ENCODE measurements around the gene EFHC1. TPM values are rescaled to one million over a fixed set of nuclear protein-coding genes. Genes with fewer than 3 reads are reported as not detected.

Gene EFHC1
- total RNA-seq, 1 donor from 2014 or later = 23.2 TPM

DNA sequence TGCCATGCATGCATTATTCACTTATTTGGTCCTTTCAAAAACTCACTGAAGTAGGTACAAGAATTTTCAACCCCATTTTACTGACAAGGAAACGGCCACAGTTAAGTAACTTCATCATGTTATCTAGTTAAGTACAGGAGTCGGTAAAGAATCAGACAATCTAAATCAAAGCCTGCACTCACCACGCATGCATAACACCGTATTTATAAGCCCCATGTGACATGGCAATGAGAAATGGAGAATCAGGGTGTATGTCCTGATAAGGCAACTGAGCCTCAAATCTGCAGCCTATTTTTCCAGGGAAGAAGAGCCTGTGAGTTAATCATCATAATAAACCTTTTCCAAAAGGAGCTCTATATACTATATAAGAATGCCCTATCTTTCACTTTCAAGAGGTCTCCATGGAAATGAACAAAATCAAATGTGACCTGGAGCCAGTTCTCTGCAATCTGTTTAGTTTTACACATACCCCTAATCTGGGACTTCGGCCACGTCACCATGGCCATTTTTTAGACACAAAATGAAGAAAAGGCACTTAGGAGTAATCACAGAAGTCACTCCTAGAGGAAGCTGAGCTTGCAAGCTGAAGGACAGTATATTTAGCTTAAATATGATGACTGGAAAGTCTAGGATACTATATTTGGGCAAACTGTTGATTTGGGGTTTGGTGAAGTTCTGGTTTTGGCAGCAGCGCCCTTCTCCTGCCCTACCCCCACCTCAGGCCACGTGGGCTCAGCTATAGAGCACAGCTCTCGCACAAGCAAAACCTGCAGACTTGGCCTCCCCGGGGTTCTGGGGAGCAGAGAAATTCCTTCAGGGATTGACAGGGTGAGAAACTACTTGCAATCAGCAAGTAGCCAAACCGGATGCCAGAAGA is 137.5 kb downstream of the EFHC1 start:
- intact Hi-C loops (cut with micrococcal nuclease) = no loop called here
- H3K27me3 Mint-ChIP-seq = no peaks in the 10 kb centered on the region
- ATAC-seq (ENCODE audit: low read depth) (no peak), DNase-seq (no peak)
- peaks cover 12% of the 10 kb centered on the region for H3K4me1 Mint-ChIP-seq
- H3K36me3 Mint-ChIP-seq (ENCODE audit: low read depth) = peaks cover 7% of the 10 kb centered on the region
- no peak overlapping the region for H3K4me3 Mint-ChIP-seq
- ChIA-PET CTCF (no interaction called here), POLR2A (no interaction called here)
- H3K9me3 Mint-ChIP-seq = no peaks in the 10 kb centered on the region
- TF ChIP-seq, protein P1, sequence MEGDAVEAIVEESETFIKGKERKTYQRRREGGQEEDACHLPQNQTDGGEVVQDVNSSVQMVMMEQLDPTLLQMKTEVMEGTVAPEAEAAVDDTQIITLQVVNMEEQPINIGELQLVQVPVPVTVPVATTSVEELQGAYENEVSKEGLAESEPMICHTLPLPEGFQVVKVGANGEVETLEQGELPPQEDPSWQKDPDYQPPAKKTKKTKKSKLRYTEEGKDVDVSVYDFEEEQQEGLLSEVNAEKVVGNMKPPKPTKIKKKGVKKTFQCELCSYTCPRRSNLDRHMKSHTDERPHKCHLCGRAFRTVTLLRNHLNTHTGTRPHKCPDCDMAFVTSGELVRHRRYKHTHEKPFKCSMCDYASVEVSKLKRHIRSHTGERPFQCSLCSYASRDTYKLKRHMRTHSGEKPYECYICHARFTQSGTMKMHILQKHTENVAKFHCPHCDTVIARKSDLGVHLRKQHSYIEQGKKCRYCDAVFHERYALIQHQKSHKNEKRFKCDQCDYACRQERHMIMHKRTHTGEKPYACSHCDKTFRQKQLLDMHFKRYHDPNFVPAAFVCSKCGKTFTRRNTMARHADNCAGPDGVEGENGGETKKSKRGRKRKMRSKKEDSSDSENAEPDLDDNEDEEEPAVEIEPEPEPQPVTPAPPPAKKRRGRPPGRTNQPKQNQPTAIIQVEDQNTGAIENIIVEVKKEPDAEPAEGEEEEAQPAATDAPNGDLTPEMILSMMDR (IDR thresholded peaks at IDR 0.05) = no peak
- H3K27ac Mint-ChIP-seq = no peak overlapping the region

DNA sequence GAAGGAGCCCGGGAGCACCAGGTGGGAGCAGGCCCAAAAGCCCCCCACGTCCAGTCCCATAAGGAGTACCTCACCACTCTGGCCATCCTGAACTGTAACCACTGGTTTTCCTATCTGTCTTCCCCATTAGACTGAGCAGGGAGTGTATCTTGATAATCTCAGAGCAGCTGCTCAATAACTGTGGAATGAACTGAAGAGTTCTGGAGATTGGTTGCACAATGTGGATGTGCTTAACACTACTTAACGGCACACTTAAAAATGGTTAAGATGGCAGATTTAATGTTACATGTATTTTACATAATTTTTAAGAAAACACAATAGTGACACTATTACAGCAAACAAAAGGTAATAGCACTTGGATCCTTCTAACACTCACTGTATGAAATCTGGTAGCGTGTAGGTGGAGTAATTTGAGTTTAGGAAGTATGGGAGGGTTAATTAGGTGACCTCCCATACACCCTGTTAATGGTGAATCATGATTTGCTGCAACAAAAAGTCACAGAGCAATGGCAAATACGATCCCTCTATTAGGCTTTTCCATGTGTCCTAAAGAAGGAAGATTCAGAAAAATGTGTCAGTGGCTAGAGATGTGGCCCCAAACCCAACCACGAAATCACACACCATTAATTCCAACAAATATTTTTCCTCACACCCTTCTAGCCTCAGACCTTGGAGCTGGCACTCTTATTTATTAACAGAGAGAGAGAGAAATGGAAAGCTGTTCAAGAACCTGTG is 138.3 kb downstream of the EFHC1 start:
- Mint-ChIP-seq H3K36me3 (ENCODE audit: low read depth) (peaks cover 7% of the 10 kb centered on the region), H3K9me3 (no peaks in the 10 kb centered on the region), H3K27ac (no peak overlapping the region), H3K4me3 (no peak overlapping the region), H3K27me3 (no peaks in the 10 kb centered on the region), H3K4me1 (peaks cover 4% of the 10 kb centered on the region)
- TF ChIP-seq, protein P1 (IDR thresholded peaks at IDR 0.05) = no peak
- intact Hi-C loops (cut with micrococcal nuclease) = no loop called here
- POLR2A ChIA-PET = no interaction called here
- CTCF ChIA-PET = no interaction called here
- ATAC-seq (ENCODE audit: low read depth) = no peak
- no peak for DNase-seq

DNA sequence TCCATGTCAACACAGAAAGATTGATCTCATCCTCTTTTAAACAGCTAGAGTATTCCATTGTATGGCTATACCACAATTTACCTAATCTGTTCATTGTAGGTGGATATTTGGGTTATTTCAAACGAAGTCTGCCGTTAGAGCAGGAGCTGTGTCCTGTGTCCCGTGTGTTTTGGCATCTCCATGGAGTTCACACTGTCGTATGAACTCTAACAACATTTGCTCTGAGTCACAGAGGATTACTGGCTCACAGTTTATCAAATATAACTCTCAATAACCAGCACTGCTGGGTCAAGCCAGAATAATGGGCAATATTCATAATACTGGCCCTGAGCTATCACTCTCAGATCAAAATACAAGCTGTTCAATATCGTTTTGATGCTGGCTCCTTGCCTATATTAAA is 140.3 kb downstream of the EFHC1 start:
- Mint-ChIP-seq H3K27me3 (no peaks in the 10 kb centered on the region), H3K36me3 (ENCODE audit: low read depth) (peaks cover 7% of the 10 kb centered on the region), H3K27ac (no peak overlapping the region), H3K4me1 (peaks cover 5% of the 10 kb centered on the region), H3K4me3 (no peak overlapping the region), H3K9me3 (no peaks in the 10 kb centered on the region)
- ATAC-seq (ENCODE audit: low read depth) = no peak
- TF ChIP-seq, protein P1 (IDR thresholded peaks at IDR 0.05) = no peak
- ChIA-PET CTCF (no interaction called here), POLR2A (no interaction called here)
- intact Hi-C loops (cut with micrococcal nuclease) = no loop called here
- DNase-seq = no peak

DNA sequence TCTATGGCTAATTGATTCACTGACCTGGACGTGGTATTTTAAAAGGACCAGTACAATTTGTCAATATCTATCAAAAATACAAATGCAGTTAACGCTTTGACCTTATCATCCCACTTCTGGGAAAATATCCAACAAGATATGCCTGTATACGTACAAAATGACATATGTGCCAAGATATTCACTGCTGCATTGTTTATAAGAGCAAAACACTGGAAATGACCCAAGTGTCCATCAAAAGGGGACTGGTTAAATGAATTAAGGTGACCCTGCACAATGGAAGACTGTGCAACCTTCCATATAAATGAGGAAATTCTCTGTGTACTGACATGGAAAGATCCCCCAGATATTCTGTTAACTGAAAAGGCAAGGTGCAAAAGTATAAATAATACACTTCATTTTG is 142.8 kb downstream of the EFHC1 start:
- H3K27ac Mint-ChIP-seq = no peak overlapping the region
- H3K4me3 Mint-ChIP-seq = no peak overlapping the region
- CTCF ChIA-PET = no interaction called here

DNA sequence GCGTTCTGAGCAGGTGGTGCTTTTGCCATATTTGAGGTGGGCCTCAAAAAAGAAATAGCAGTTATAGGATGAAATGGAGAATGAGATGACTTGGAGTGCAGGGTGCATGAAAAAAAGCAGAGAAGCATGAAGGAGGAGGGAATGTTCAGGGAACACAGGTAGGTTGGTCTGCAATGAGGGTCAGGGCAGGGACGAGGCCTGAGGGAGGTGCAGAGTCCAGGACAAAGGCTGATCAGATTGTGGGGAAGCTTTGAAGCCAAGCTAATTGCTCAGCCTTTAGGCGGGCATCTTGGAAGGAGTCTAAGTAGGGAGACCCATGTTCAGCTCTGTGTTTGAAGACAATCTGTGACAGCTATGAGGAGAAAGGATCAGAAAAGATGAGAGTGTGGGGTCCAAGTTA is 144.7 kb downstream of the EFHC1 start:
- Mint-ChIP-seq H3K27me3 (no peaks in the 10 kb centered on the region), H3K36me3 (ENCODE audit: low read depth) (peaks cover 2% of the 10 kb centered on the region), H3K4me3 (no peak overlapping the region), H3K27ac (no peak overlapping the region), H3K9me3 (no peaks in the 10 kb centered on the region), H3K4me1 (peaks cover 20% of the 10 kb centered on the region)
- intact Hi-C loops (cut with micrococcal nuclease) = no loop called here
- TF ChIP-seq, protein P1 (IDR thresholded peaks at IDR 0.05) = no peak
- ATAC-seq (ENCODE audit: low read depth) (no peak), DNase-seq (no peak)
- ChIA-PET POLR2A (interaction anchor here (1.1 kb wide), 1 partner anchor 280 kb away, joined by 3 read pairs; no protein-coding TSS in a partner anchor), CTCF (no interaction called here)

More for the DNA sequence above, 142.8 kb downstream of the EFHC1 start:
- no peaks in the 10 kb centered on the region for H3K27me3 Mint-ChIP-seq
- DNase-seq = no peak
- H3K9me3 Mint-ChIP-seq = no peaks in the 10 kb centered on the region
- intact Hi-C loops (cut with micrococcal nuclease) = no loop called here
- peaks cover 20% of the 10 kb centered on the region for H3K4me1 Mint-ChIP-seq
- no peak for ATAC-seq (ENCODE audit: low read depth)
- POLR2A ChIA-PET = no interaction called here
- peaks cover 9% of the 10 kb centered on the region for H3K36me3 Mint-ChIP-seq (ENCODE audit: low read depth)
- TF ChIP-seq, protein P1 (IDR thresholded peaks at IDR 0.05) = no peak

Measured in activated B cell treated with CpG ODN at 0.5 μM for 24 hours (primary cell).